DOHH2 (cell line): ENCODE data around the gene CIART.

Experiments used
- CTCF ChIP-seq: fragments of 200-600 bp; sonication (generic); IDR thresholded peaks from one replicate; pipeline ENCODE4 v1.5.1; 2014; ENCODE audit warnings: antibody characterized with exemption, mild to moderate bottlenecking, low read depth, low read length; ENCODE audit not compliant: poor library complexity, severe bottlenecking
- EZH2phosphoT487 ChIP-seq: fragments of 200-600 bp; sonication (generic); IDR thresholded peaks from 2 replicates; pipeline ENCODE4 v1.6.1; 2017; ENCODE audit warnings: borderline replicate concordance, mild to moderate bottlenecking, antibody characterized with exemption, low read length, moderate library complexity, mixed read lengths

GRCh38 chr1:150234309-150234565, 48.1 kb upstream of the CIART start:
- no peak for TF ChIP-seq CTCF
- no peak for TF ChIP-seq EZH2phosphoT487
